ENCODE measurements around the gene ATP6V1F. TPM values are rescaled to one million over a fixed set of nuclear protein-coding genes. Genes with fewer than 3 reads are reported as not detected.

The ATP6V1F gene
- polyA plus RNA-seq, 2 donors = 260 to 273 TPM

DNA sequence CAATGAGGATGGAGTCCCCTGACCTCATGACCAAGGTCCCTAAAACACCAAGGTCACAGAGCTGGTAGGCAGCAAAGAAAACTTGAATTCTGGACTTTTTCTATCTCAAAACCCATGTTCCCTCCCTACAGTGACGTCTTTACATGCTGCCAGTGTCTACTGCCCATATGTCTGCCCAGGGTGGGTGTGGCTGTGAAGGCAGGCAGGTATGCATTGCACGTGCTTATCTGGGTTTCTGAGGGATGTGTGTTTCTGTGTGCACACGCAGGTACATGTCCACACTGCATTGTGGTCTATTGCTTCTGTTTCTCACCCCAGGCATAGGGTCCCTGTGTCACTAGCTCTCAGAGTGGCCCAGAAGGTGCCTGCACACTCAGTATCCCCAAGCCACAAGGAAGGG, 13.5 kb downstream of the ATP6V1F start:
- Histone ChIP-seq H3K4me3 (ENCODE audit: low read depth in 1 of 2, low read length in 2 of 2) (no peak overlapping the region), H3K27ac (ENCODE audit: low read depth in 2 of 2, low read length in 1 of 2) (no peak overlapping the region), H3K9me3 (ENCODE audit: control insufficient read depth in 2 of 2, insufficient read depth in 1 of 2, low read depth in 1 of 2, low read length in 1 of 2) (no peaks in the 10 kb centered on the region), H3K36me3 (ENCODE audit: control insufficient read depth in 2 of 2, insufficient read depth in 2 of 2, low read length in 1 of 2) (no peaks in the 10 kb centered on the region), H3K4me1 (ENCODE audit: control insufficient read depth in 2 of 2, insufficient read depth in 2 of 2, low read length in 1 of 2) (peaks cover 0 to 6% of the 10 kb centered on the region in 2 donors), H3K27me3 (ENCODE audit: control insufficient read depth in 1 of 2, insufficient read depth in 2 of 2, low read length in 2 of 2) (no peaks in the 10 kb centered on the region)
- WGBS, 2 donors = 46 to 50% methylated on average over 3 of the region's 3 CpGs

DNA sequence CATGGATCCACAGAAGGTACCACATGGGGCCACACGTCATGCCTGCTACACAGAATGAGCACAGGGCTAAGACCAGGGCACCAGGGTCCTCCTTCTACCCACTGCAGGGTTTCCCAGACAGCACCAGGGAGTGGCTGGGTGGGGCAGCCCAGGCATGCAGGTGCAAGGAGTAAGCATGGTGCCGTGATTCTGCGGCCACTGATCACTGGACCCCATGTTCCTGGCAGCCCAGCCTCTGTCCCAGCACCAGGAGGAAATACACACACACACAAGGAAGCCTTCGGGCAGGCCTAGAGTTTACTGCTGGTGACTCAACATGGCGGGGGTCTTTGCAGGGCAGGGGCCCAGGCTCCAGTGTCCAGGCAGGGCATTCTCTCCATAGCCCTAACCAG, 13.9 kb downstream of the ATP6V1F start:
- no peak overlapping the region for H3K27ac ChIP-seq (ENCODE audit: low read depth in 2 of 2, low read length in 1 of 2)
- H3K4me1 ChIP-seq (ENCODE audit: control insufficient read depth in 2 of 2, insufficient read depth in 2 of 2, low read length in 1 of 2) = peaks cover 0 to 6% of the 10 kb centered on the region in 2 donors
- H3K4me3 ChIP-seq (ENCODE audit: low read depth in 1 of 2, low read length in 2 of 2) = no peak overlapping the region
- no peaks in the 10 kb centered on the region for H3K27me3 ChIP-seq (ENCODE audit: control insufficient read depth in 1 of 2, insufficient read depth in 2 of 2, low read length in 2 of 2)
- 62 to 68% methylated on average over 5 of the region's 5 CpGs for WGBS, 2 donors
- H3K9me3 ChIP-seq (ENCODE audit: control insufficient read depth in 2 of 2, insufficient read depth in 1 of 2, low read depth in 1 of 2, low read length in 1 of 2) = no peaks in the 10 kb centered on the region
- H3K36me3 ChIP-seq (ENCODE audit: control insufficient read depth in 2 of 2, insufficient read depth in 2 of 2, low read length in 1 of 2) = no peaks in the 10 kb centered on the region

DNA sequence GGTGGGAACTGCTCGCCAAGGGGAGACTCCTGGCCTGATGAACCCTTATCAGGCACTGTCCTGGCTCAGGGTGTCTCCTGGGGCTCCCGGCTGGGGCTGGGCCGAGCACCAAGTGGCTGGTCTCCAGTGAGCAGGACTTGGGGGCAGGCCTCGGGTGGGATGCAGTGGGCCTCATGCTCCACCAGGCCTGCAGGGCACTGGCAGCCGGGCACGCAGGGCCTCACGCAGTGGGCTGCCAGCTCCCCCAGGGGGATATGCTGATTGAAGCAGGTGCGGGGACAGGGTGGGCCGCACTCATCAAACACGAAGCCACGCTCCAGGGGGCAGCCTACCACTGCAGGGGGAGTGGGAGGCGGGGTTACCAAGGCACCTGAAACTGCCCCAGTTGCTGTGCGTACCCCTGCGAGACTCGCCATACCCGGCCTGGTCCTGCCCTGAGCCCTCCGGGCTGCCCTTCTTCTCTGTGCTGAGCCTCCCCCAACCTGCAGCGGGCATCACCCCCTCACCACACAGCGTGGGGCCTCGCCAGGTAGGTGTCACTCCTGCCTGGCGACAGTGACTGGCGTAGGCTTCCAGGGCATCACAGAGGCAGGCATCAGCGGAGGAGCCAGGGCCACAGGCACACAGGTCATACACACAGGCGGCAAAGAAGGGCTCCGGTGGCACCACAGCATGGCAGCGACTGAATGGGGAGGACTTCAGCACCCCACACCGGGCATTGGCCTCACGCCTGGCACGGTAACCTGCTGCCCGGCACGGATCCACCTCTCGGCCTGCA, 14.5 kb downstream of the ATP6V1F start:
- Histone ChIP-seq H3K4me3 (ENCODE audit: low read depth in 1 of 2, low read length in 2 of 2) (no peak overlapping the region), H3K36me3 (ENCODE audit: control insufficient read depth in 2 of 2, insufficient read depth in 2 of 2, low read length in 1 of 2) (no peaks in the 10 kb centered on the region), H3K27ac (ENCODE audit: low read depth in 2 of 2, low read length in 1 of 2) (no peak overlapping the region), H3K4me1 (ENCODE audit: control insufficient read depth in 2 of 2, insufficient read depth in 2 of 2, low read length in 1 of 2) (peaks cover 0 to 6% of the 10 kb centered on the region in 2 donors), H3K9me3 (ENCODE audit: control insufficient read depth in 2 of 2, insufficient read depth in 1 of 2, low read depth in 1 of 2, low read length in 1 of 2) (no peaks in the 10 kb centered on the region), H3K27me3 (ENCODE audit: control insufficient read depth in 1 of 2, insufficient read depth in 2 of 2, low read length in 2 of 2) (no peaks in the 10 kb centered on the region)
- 92 to 93% methylated on average over 31 to 32 of the region's 32 CpGs for WGBS, 2 donors

DNA sequence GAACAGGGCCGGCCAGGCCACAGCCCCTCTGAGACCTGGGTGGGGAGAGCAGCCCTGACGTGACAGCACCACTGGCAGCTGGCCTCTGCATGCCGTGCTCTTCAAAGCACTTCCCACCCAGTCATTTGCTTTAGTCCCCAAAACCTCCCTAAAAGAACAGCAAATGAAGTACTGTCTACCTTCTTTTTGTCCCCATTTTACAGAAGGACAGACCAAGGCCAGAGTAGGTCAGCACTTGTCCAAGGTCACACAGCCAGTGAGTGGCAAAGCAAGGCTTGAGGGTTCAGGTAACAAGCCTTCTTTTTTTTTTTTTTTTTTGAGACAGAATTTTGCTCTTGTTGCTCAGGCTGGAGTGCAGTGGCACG, 15.1 kb downstream of the ATP6V1F start:
- WGBS, 2 donors = 75 to 78% methylated on average over 4 of the region's 4 CpGs
- Histone ChIP-seq H3K27me3 (ENCODE audit: control insufficient read depth in 1 of 2, insufficient read depth in 2 of 2, low read length in 2 of 2) (no peaks in the 10 kb centered on the region), H3K4me1 (ENCODE audit: control insufficient read depth in 2 of 2, insufficient read depth in 2 of 2, low read length in 1 of 2) (peaks cover 0 to 6% of the 10 kb centered on the region in 2 donors), H3K4me3 (ENCODE audit: low read depth in 1 of 2, low read length in 2 of 2) (no peak overlapping the region), H3K9me3 (ENCODE audit: control insufficient read depth in 2 of 2, insufficient read depth in 1 of 2, low read depth in 1 of 2, low read length in 1 of 2) (no peaks in the 10 kb centered on the region), H3K36me3 (ENCODE audit: control insufficient read depth in 2 of 2, insufficient read depth in 2 of 2, low read length in 1 of 2) (no peaks in the 10 kb centered on the region), H3K27ac (ENCODE audit: low read depth in 2 of 2, low read length in 1 of 2) (no peak overlapping the region)

DNA sequence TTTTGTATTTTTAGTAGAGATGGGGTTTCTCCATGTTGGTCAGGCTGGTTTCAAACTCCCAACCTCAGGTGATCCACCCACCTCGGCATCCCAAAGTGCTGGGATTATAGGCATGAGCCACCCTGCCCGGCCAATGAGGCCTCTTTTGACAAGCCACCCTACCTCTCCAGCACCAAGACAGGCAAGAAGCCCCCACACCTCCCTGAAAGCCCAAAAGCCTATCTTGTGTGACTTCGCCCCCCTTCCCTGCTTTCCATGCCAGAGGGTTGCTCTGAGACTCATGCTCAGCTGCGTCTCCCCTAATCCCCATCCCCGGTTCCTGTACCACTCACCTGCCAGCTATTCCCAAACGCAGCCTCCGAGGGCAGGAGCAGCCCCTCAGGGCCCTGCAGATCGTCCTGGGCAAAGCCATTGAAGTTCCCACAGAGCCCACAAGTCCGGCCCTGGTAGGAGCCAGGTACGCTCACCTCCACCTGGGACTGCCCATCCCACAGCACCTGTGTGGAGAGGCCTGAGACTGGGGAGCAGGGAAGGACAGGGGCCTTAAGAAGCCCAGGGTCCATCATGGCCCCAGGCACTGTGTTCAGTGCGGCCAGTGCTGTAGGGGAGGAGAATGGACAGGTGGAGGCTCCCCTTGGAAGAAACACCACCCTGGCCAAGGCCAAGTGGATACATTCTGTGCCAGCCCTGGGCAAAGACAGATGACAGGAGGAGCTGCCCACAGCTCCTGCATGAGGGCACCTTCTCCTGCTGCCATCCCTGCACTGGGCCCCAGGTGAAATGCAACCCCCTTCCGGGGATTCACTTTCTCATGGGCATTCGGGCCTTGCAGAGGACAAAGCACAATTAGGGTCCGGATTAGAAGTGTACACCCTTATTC, 15.8 kb downstream of the ATP6V1F start:
- H3K4me3 ChIP-seq (ENCODE audit: low read depth in 1 of 2, low read length in 2 of 2) = no peak overlapping the region
- H3K4me1 ChIP-seq (ENCODE audit: control insufficient read depth in 2 of 2, insufficient read depth in 2 of 2, low read length in 1 of 2) = peaks cover 0 to 6% of the 10 kb centered on the region in 2 donors
- WGBS, 2 donors = 82 to 86% methylated on average over 14 of the region's 14 CpGs

DNA sequence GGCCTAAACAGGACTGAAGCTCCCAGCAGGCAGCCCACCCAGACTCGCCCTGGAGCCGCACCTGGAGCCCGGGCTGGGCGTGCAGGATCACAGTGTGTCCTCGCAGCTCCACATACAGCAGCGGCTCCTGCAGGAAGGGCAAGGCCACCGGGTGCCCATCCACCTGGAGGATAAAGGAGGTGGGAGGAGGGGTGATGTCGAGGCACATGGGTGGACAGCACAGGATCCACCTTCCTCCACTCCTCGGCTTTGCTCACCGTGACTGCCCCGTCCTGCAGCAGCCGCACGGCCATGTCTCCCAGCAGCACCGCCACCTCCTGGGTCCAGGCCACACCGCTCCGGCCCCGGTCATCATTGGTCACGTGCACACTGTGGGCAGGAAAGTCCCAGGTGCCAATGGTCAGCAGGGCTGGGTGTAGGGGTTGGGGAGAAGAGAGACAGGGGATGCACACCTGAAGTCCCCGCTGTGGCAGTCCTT, 16.8 kb downstream of the ATP6V1F start:
- Histone ChIP-seq H3K9me3 (ENCODE audit: control insufficient read depth in 2 of 2, insufficient read depth in 1 of 2, low read depth in 1 of 2, low read length in 1 of 2) (no peaks in the 10 kb centered on the region), H3K4me1 (ENCODE audit: control insufficient read depth in 2 of 2, insufficient read depth in 2 of 2, low read length in 1 of 2) (peaks cover 0 to 6% of the 10 kb centered on the region in 2 donors), H3K4me3 (ENCODE audit: low read depth in 1 of 2, low read length in 2 of 2) (no peak overlapping the region), H3K36me3 (ENCODE audit: control insufficient read depth in 2 of 2, insufficient read depth in 2 of 2, low read length in 1 of 2) (no peaks in the 10 kb centered on the region), H3K27me3 (ENCODE audit: control insufficient read depth in 1 of 2, insufficient read depth in 2 of 2, low read length in 2 of 2) (no peaks in the 10 kb centered on the region), H3K27ac (ENCODE audit: low read depth in 2 of 2, low read length in 1 of 2) (no peak overlapping the region)
- WGBS, 2 donors = 77 to 78% methylated on average over 19 of the region's 19 CpGs

More for the DNA sequence above, 15.8 kb downstream of the ATP6V1F start:
- no peak overlapping the region for H3K27ac ChIP-seq (ENCODE audit: low read depth in 2 of 2, low read length in 1 of 2)
- H3K27me3 ChIP-seq (ENCODE audit: control insufficient read depth in 1 of 2, insufficient read depth in 2 of 2, low read length in 2 of 2) = no peaks in the 10 kb centered on the region
- H3K36me3 ChIP-seq (ENCODE audit: control insufficient read depth in 2 of 2, insufficient read depth in 2 of 2, low read length in 1 of 2) = no peaks in the 10 kb centered on the region
- H3K9me3 ChIP-seq (ENCODE audit: control insufficient read depth in 2 of 2, insufficient read depth in 1 of 2, low read depth in 1 of 2, low read length in 1 of 2) = no peaks in the 10 kb centered on the region

DNA sequence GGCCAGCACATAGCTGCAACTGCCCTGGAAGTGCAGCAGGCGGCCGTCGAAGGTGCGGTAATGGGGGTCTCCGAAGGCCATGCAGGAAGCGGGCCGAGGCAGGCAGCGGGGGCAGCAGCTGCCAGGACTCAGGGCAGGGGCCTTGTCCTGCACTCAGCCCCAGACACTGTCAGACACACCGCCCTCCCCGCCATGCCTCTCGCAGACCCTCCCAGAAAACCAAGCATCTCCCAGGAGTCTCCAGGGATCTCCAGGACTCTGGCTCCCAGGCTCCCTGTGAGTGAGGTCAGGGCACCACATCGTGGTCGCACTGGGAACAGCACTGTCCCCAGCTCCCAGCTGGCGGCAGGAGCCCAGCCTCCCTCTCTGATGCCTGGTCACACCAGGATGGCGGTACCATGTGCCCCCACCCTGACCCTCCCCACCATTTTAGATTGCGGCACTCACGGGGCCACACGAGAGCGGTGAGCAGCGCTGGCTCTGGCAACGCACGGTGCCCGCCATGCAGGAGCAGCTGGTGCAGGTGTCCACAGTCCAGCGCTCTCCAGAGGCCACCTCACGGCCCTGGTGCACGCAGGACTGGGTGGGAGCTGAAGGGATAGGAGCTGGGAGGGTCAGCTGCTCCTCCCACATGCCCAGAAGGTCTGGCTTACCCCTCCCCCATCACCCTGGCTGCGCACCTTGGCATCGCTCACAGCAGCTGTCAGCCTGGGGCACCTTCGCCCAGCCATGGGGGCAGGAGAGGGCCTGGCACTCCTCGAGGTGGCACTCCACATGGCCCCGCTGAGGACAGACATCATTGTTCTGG, 17.5 kb downstream of the ATP6V1F start:
- 39% methylated on average over 28 to 31 of the region's 31 CpGs for WGBS, 2 donors
- no peak overlapping the region for H3K4me3 ChIP-seq (ENCODE audit: low read depth in 1 of 2, low read length in 2 of 2)
- no peak overlapping the region for H3K27ac ChIP-seq (ENCODE audit: low read depth in 2 of 2, low read length in 1 of 2)
- H3K36me3 ChIP-seq (ENCODE audit: control insufficient read depth in 2 of 2, insufficient read depth in 2 of 2, low read length in 1 of 2) = no peaks in the 10 kb centered on the region
- H3K4me1 ChIP-seq (ENCODE audit: control insufficient read depth in 2 of 2, insufficient read depth in 2 of 2, low read length in 1 of 2) = peaks cover 0 to 6% of the 10 kb centered on the region in 2 donors
- no peaks in the 10 kb centered on the region for H3K9me3 ChIP-seq (ENCODE audit: control insufficient read depth in 2 of 2, insufficient read depth in 1 of 2, low read depth in 1 of 2, low read length in 1 of 2)
- H3K27me3 ChIP-seq (ENCODE audit: control insufficient read depth in 1 of 2, insufficient read depth in 2 of 2, low read length in 2 of 2) = no peaks in the 10 kb centered on the region

DNA sequence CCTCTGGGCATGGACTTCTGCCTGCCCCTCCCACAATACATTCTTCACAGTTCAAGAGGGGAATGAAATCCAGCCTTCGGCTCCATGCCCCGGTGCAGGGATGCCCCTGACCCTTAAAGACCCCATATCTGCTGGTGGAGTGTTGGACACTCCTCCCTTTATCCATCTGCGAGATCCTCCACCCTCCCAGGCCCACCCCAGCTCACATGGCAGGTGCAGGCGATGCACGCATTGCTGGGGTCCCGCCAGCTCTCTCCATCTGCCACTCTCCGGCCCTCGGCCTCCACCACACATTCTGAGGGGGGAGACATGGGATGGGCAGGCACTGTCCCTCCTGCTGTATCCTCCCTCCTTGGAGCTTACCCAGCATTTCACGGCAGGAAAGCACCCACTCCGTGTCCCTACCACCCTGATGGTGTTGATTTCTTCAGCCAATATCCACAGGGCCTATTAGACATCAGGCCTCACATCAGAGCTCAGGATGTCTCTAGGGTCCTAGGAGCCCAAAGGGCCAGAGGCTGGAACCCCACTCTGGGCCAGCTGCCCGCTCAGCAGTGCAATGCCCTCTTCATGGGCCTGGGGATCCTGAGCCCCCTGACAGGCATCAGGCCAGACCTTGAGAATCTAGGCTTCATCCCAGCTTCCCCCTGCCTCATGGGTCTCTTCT, 18.3 kb downstream of the ATP6V1F start:
- 68 to 80% methylated on average over 11 of the region's 11 CpGs for WGBS, 2 donors

More for the DNA sequence above, 18.3 kb downstream of the ATP6V1F start:
- Histone ChIP-seq H3K4me1 (ENCODE audit: control insufficient read depth in 2 of 2, insufficient read depth in 2 of 2, low read length in 1 of 2) (peaks cover 0 to 6% of the 10 kb centered on the region in 2 donors), H3K9me3 (ENCODE audit: control insufficient read depth in 2 of 2, insufficient read depth in 1 of 2, low read depth in 1 of 2, low read length in 1 of 2) (no peaks in the 10 kb centered on the region), H3K27ac (ENCODE audit: low read depth in 2 of 2, low read length in 1 of 2) (no peak overlapping the region), H3K4me3 (ENCODE audit: low read depth in 1 of 2, low read length in 2 of 2) (no peak overlapping the region), H3K27me3 (ENCODE audit: control insufficient read depth in 1 of 2, insufficient read depth in 2 of 2, low read length in 2 of 2) (no peaks in the 10 kb centered on the region), H3K36me3 (ENCODE audit: control insufficient read depth in 2 of 2, insufficient read depth in 2 of 2, low read length in 1 of 2) (no peaks in the 10 kb centered on the region)
